Astrocyte (in vitro differentiated cells and primary cell): ENCODE data around the gene FOXF1. TPM values are rescaled to one million over a fixed set of nuclear protein-coding genes. Genes with fewer than 3 reads are reported as not detected.

Source experiments
- DNase-seq: peaks from one replicate; pipeline ENCODE4 v3.0.0-alpha.2; 2010; ENCODE audit warnings: low read depth
- FAIRE-seq: peaks from 2 replicates; lab custom pipeline; 2011; peaks lifted over from hg19 to GRCh38; lab: Jason Lieb, UNC
- H2AFZ ChIP-seq: 2 replicates; pipeline ENCODE4 v1.6.0; 2012; ENCODE audit warnings: low read depth, low read length, inconsistent platforms
- H3K27ac ChIP-seq: 2 replicates; pipeline ENCODE4 v1.5.1; 2011; ENCODE audit warnings: low read depth, low read length, inconsistent platforms
- H3K27me3 ChIP-seq: 2 replicates; pipeline ENCODE4 v1.6.0; 2011; ENCODE audit warnings: low read length, inconsistent platforms; ENCODE audit not compliant: insufficient read depth
- H3K36me3 ChIP-seq: 2 replicates; pipeline ENCODE4 v1.5.1; 2011; ENCODE audit warnings: low read length, inconsistent platforms; ENCODE audit not compliant: insufficient read depth
- H3K4me1 ChIP-seq: 2 replicates; pipeline ENCODE4 v1.5.1; 2011; ENCODE audit warnings: low read length, inconsistent platforms; ENCODE audit not compliant: insufficient read depth
- H3K4me2 ChIP-seq: 2 replicates; pipeline ENCODE4 v1.6.0; 2012; ENCODE audit warnings: low read length, inconsistent platforms
- H3K4me3 ChIP-seq: 2 replicates; pipeline ENCODE4 v1.5.1; 2011; ENCODE audit warnings: low read depth, mild to moderate bottlenecking, low read length, inconsistent platforms; ENCODE audit not compliant: insufficient read depth
- H3K79me2 ChIP-seq: 2 replicates; pipeline ENCODE4 v1.6.0; 2012; ENCODE audit warnings: mild to moderate bottlenecking, low read length, inconsistent platforms; ENCODE audit not compliant: insufficient read depth
- H3K9ac ChIP-seq: 2 replicates; pipeline ENCODE4 v1.6.0; 2012; ENCODE audit warnings: mild to moderate bottlenecking, low read length, inconsistent platforms
- H3K9me3 ChIP-seq: 2 replicates; pipeline ENCODE4 v1.5.1; 2012; ENCODE audit warnings: low read depth, mild to moderate bottlenecking, low read length, inconsistent platforms; ENCODE audit not compliant: insufficient read depth
- H4K20me1 ChIP-seq: 2 replicates; pipeline ENCODE4 v1.6.0; 2012; ENCODE audit warnings: low read length, inconsistent platforms; ENCODE audit not compliant: insufficient read depth
- H3K27ac Mint-ChIP-seq: one replicate; pipeline ENCODE4 v1.8.0; 2021; ENCODE audit warnings: mild to moderate bottlenecking, mixed read lengths; ENCODE audit not compliant: unreplicated experiment
- H3K27me3 Mint-ChIP-seq: one replicate; pipeline ENCODE4 v1.8.0; 2021; ENCODE audit warnings: low read depth, mixed read lengths; ENCODE audit not compliant: unreplicated experiment
- H3K36me3 Mint-ChIP-seq: one replicate; pipeline ENCODE4 v1.8.0; 2021; ENCODE audit warnings: low read depth, mixed read lengths; ENCODE audit not compliant: unreplicated experiment
- H3K4me1 Mint-ChIP-seq: one replicate; pipeline ENCODE4 v1.8.0; 2021; ENCODE audit warnings: low read depth, mixed read lengths; ENCODE audit not compliant: unreplicated experiment
- H3K4me3 Mint-ChIP-seq: one replicate; pipeline ENCODE4 v1.8.0; 2021; ENCODE audit warnings: mild to moderate bottlenecking, moderate library complexity, mixed read lengths; ENCODE audit not compliant: unreplicated experiment
- H3K9me3 Mint-ChIP-seq: one replicate; pipeline ENCODE4 v1.8.0; 2021; ENCODE audit warnings: mild to moderate bottlenecking, mixed read lengths; ENCODE audit not compliant: unreplicated experiment
- EZH2 ChIP-seq: IDR thresholded peaks from 2 replicates; pipeline ENCODE4 v1.6.1; 2012; ENCODE audit warnings: mild to moderate bottlenecking, low read length, inconsistent platforms; ENCODE audit not compliant: insufficient read depth
- total RNA-seq: library from RNA; stranded (reverse); gene quantifications from 2 replicates; pipeline ENCODE4 v1.2.1, GENCODE V29; 2021
- TF ChIP-seq, protein P1 (sequence below): IDR thresholded peaks from 2 replicates; pipeline ENCODE4 v1.5.1; 2011; ENCODE audit warnings: low read depth, mild to moderate bottlenecking, inconsistent platforms, low read length, moderate library complexity; ENCODE audit not compliant: insufficient read depth

Gene FOXF1
- total RNA-seq, 1 donor from 2014 or later = 0.07 TPM

DNA sequence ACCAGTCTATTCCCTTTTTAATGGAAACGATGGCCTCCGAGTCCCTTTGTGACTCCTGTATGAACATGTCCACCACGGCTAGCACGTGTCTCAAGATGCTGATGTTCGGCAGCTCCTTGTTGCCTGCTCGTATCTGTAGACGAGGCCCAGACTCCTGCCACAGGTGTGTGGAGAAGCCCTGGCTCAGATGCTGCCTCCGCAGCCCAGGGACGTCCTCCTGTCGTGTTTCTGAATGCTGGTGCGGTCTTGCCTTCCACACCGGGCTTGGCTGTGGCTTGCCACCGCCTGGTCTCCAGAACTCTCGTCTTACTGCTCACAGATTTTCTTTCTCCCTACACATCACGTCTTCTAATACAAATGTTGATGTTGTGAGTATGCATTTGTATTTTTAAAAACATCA, 17.0 kb downstream of the FOXF1 start:
- Histone ChIP-seq H3K36me3 (no peaks in the 10 kb centered on the region), H3K27me3 (peaks cover 6% of the 10 kb centered on the region), H3K4me3 (no peak overlapping the region), H3K4me1 (no peaks in the 10 kb centered on the region), H3K27ac (no peak overlapping the region), H3K4me2 (no peak overlapping the region), H2AFZ (no peak overlapping the region), H3K9ac (no peak overlapping the region), H3K9me3 (no peaks in the 10 kb centered on the region), H3K79me2 (no peaks in the 10 kb centered on the region), H4K20me1 (no peaks in the 10 kb centered on the region)
- H3K36me3 Mint-ChIP-seq = peaks cover 3% of the 10 kb centered on the region
- FAIRE-seq = no peak
- DNase-seq = no peak
- no peak overlapping the region for H3K27ac Mint-ChIP-seq
- TF ChIP-seq, protein P1, sequence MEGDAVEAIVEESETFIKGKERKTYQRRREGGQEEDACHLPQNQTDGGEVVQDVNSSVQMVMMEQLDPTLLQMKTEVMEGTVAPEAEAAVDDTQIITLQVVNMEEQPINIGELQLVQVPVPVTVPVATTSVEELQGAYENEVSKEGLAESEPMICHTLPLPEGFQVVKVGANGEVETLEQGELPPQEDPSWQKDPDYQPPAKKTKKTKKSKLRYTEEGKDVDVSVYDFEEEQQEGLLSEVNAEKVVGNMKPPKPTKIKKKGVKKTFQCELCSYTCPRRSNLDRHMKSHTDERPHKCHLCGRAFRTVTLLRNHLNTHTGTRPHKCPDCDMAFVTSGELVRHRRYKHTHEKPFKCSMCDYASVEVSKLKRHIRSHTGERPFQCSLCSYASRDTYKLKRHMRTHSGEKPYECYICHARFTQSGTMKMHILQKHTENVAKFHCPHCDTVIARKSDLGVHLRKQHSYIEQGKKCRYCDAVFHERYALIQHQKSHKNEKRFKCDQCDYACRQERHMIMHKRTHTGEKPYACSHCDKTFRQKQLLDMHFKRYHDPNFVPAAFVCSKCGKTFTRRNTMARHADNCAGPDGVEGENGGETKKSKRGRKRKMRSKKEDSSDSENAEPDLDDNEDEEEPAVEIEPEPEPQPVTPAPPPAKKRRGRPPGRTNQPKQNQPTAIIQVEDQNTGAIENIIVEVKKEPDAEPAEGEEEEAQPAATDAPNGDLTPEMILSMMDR = no peak
- TF ChIP-seq EZH2 = no peak
- H3K4me1 Mint-ChIP-seq = no peaks in the 10 kb centered on the region
- no peak overlapping the region for H3K4me3 Mint-ChIP-seq
- H3K9me3 Mint-ChIP-seq = no peaks in the 10 kb centered on the region
- H3K27me3 Mint-ChIP-seq = peaks cover 28% of the 10 kb centered on the region

DNA sequence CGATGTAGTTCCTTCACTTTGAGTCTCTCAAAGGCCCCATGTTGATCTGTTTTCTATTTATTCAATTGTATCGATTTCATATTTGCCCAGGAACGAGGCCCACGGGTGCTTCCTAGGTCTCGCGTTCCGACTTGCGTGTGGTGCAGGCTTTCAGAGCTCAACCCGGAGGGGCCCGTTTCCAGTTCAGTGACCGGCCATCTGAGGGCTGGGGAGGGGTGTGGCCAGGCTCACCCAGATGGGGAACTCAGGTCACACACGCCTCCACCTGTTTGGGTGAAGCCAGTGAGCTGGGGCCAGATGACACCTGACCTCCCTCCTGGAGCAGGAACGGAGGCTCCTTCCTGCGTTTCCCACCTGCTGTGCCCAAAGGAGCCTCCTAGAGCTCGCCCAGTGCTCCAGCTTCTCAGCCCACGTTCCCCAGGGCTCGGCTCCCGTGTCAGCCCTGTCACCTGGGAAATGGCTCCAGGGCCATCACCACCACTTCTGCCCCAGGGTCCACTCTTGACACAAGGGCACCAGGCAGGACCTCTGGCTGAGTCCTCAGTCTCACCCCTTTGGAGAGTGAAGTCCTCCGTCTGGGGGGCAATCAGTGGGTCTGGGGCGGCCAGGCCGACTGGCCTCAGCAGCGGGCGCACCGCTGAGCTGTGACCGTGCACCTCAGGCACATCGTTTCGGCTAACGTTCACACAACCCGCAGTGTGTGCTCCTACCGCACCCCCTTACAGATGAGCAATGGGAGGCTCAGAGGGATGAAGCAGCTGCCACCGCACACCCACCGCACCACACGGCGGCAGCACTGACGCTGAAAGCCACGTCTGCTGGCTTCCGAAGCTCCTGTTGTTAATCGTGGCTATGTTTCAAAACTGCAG, 18.0 kb downstream of the FOXF1 start:
- Histone ChIP-seq H3K4me3 (no peak overlapping the region), H3K79me2 (no peaks in the 10 kb centered on the region), H4K20me1 (no peaks in the 10 kb centered on the region), H3K9me3 (no peaks in the 10 kb centered on the region), H3K27me3 (peaks cover 2% of the 10 kb centered on the region), H3K4me1 (no peaks in the 10 kb centered on the region), H3K27ac (no peak overlapping the region), H3K9ac (no peak overlapping the region), H3K36me3 (no peaks in the 10 kb centered on the region), H3K4me2 (no peak overlapping the region), H2AFZ (no peak overlapping the region)
- H3K27ac Mint-ChIP-seq = no peak overlapping the region
- H3K4me3 Mint-ChIP-seq = no peak overlapping the region
- DNase-seq (no peak), FAIRE-seq (no peak)
- H3K4me1 Mint-ChIP-seq = no peaks in the 10 kb centered on the region
- peaks cover 19% of the 10 kb centered on the region for H3K27me3 Mint-ChIP-seq
- no peaks in the 10 kb centered on the region for H3K9me3 Mint-ChIP-seq
- TF ChIP-seq, protein P1 = no peak
- TF ChIP-seq EZH2 = no peak
- H3K36me3 Mint-ChIP-seq = peaks cover 3% of the 10 kb centered on the region

DNA sequence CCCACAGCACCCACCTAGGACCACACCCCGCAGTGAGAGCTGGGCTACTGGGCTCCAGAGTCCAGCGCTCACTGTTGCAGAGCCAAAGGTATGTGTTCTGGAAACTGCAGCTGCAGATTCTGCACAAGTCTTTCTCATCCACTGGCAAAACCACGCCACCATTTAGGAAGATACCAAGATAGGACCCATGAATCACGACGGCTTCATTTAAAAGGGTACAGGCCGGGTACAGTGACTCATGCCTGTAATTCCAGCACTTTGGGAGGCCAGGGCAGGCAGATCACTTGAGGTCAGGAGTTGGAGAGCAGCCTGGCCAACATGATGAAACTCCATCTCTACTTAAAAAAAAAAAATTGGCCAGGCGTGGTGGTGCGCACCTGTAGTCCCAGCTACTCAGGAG, 18.8 kb downstream of the FOXF1 start:
- H3K4me1 Mint-ChIP-seq = no peaks in the 10 kb centered on the region

More for the DNA sequence above, 18.8 kb downstream of the FOXF1 start:
- FAIRE-seq (no peak), DNase-seq (no peak)
- no peaks in the 10 kb centered on the region for H3K9me3 ChIP-seq
- no peak overlapping the region for H3K4me3 ChIP-seq
- no peaks in the 10 kb centered on the region for H3K9me3 Mint-ChIP-seq
- peaks cover 2% of the 10 kb centered on the region for H3K27me3 ChIP-seq
- H3K27ac ChIP-seq = no peak overlapping the region
- H4K20me1 ChIP-seq = no peaks in the 10 kb centered on the region
- H3K4me2 ChIP-seq = no peak overlapping the region
- no peak overlapping the region for H2AFZ ChIP-seq
- no peak overlapping the region for H3K9ac ChIP-seq
- H3K27me3 Mint-ChIP-seq = peaks cover 13% of the 10 kb centered on the region
- no peaks in the 10 kb centered on the region for H3K4me1 ChIP-seq
- TF ChIP-seq, protein P1 = no peak
- H3K36me3 ChIP-seq = no peaks in the 10 kb centered on the region
- H3K4me3 Mint-ChIP-seq = no peak overlapping the region
- H3K36me3 Mint-ChIP-seq = peaks cover 3% of the 10 kb centered on the region
- H3K79me2 ChIP-seq = no peaks in the 10 kb centered on the region
- no peak overlapping the region for H3K27ac Mint-ChIP-seq
